Neural crest cell (in vitro differentiated cells): ENCODE results near the gene DDX41. TPM values are rescaled to one million over a fixed set of nuclear protein-coding genes. Genes with fewer than 3 reads are reported as not detected.

ENCODE experiments used
- DNase-seq: peaks from one replicate; pipeline ENCODE4 v3.0.0; 2021; ENCODE audit warnings: low read depth, mixed read lengths, low spot score
- H3K27ac Mint-ChIP-seq: one replicate; pipeline ENCODE4 v1.8.0; 2021; ENCODE audit warnings: mild to moderate bottlenecking, mixed read lengths; ENCODE audit not compliant: unreplicated experiment
- H3K27me3 Mint-ChIP-seq: 2 replicates; pipeline ENCODE4 v1.8.0; 2021; ENCODE audit warnings: low read depth, mild to moderate bottlenecking, mixed read lengths
- H3K36me3 Mint-ChIP-seq: 2 replicates; pipeline ENCODE4 v1.8.0; 2021; ENCODE audit warnings: low read depth, mild to moderate bottlenecking, mixed read lengths
- H3K4me1 Mint-ChIP-seq: 2 replicates; pipeline ENCODE4 v1.8.0; 2021; ENCODE audit warnings: mixed read lengths
- H3K4me3 Mint-ChIP-seq: one replicate; pipeline ENCODE4 v1.8.0; 2021; ENCODE audit warnings: mild to moderate bottlenecking, mixed read lengths
- H3K9me3 Mint-ChIP-seq: 2 replicates; pipeline ENCODE4 v1.8.0; 2021; ENCODE audit warnings: mixed read lengths
- CTCF ChIP-seq: fragments of 200-600 bp; sonication (generic); conservative IDR thresholded peaks from 2 replicates; pipeline ENCODE4 v1.5.0; 2021; ENCODE audit warnings: antibody characterized with exemption, mild to moderate bottlenecking
- total RNA-seq: library from RNA; stranded (reverse); gene quantifications from 2 replicates; pipeline ENCODE4 v1.2.1, GENCODE V29; 2021

The DDX41 gene
- total RNA-seq, 1 donor from 2014 or later: 130 TPM

GRCh38 chr5:177529247-177530203, 12.8 kb upstream of the DDX41 start:
- H3K27ac Mint-ChIP-seq: no peak overlapping the region
- no peak for TF ChIP-seq CTCF
- no peak overlapping the region for H3K4me3 Mint-ChIP-seq

GRCh38 chr5:177528631-177529030, 11.9 kb upstream of the DDX41 start:
- H3K36me3 Mint-ChIP-seq: peaks cover 10% of the 10 kb centered on the region
- H3K4me3 Mint-ChIP-seq: no peak overlapping the region
- DNase-seq: no peak
- H3K27ac Mint-ChIP-seq: no peak overlapping the region
- no peaks in the 10 kb centered on the region for H3K9me3 Mint-ChIP-seq
- H3K27me3 Mint-ChIP-seq: no peaks in the 10 kb centered on the region
- no peak for TF ChIP-seq CTCF
- no peaks in the 10 kb centered on the region for H3K4me1 Mint-ChIP-seq

More at GRCh38 chr5:177529247-177530203, 12.8 kb upstream of the DDX41 start:
- Mint-ChIP-seq H3K27me3 (no peaks in the 10 kb centered on the region), H3K36me3 (peaks cover 10% of the 10 kb centered on the region), H3K4me1 (no peaks in the 10 kb centered on the region), H3K9me3 (no peaks in the 10 kb centered on the region)
- no peak for DNase-seq

DNA sequence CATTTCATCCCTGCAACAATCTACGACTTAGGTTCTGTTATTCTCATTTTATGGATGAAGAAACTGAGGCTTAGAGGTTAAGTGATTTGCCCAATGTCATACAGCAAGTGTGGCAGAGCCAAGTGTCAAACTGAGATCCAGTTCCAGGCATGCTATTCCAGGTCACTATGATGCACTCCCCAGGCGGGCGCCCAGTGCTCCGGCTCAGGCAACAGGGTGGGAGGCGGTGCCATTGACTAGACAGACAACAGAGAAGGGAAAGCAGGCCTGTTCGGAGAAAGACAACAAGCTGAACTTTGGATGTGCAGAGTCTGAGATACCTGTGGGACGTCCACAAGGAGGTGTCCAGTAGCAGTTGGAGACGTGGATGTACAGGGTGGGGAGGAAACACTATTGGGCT, 10.8 kb upstream of the DDX41 start:
- Mint-ChIP-seq H3K4me3 (no peak overlapping the region), H3K4me1 (no peaks in the 10 kb centered on the region), H3K27ac (no peak overlapping the region), H3K9me3 (no peaks in the 10 kb centered on the region), H3K27me3 (no peaks in the 10 kb centered on the region), H3K36me3 (peaks cover 10% of the 10 kb centered on the region)
- no peak for TF ChIP-seq CTCF
- no peak for DNase-seq

- no peak for TF ChIP-seq CTCF
- no peak for DNase-seq
- no peak overlapping the region for H3K27ac Mint-ChIP-seq
- H3K9me3 Mint-ChIP-seq: no peaks in the 10 kb centered on the region
- H3K4me3 Mint-ChIP-seq: no peak overlapping the region
- H3K27me3 Mint-ChIP-seq: no peaks in the 10 kb centered on the region
- no peaks in the 10 kb centered on the region for H3K4me1 Mint-ChIP-seq
- peaks cover 10% of the 10 kb centered on the region for H3K36me3 Mint-ChIP-seq
These were observed 10.0 kb upstream of the DDX41 start for GRCh38 chr5:177526791-177527190.

- H3K27ac Mint-ChIP-seq: no peak overlapping the region
- no peaks in the 10 kb centered on the region for H3K4me1 Mint-ChIP-seq
- peaks cover 13% of the 10 kb centered on the region for H3K36me3 Mint-ChIP-seq
- no peaks in the 10 kb centered on the region for H3K9me3 Mint-ChIP-seq
- no peak for DNase-seq
- H3K27me3 Mint-ChIP-seq: no peaks in the 10 kb centered on the region
- no peak overlapping the region for H3K4me3 Mint-ChIP-seq
- no peak for TF ChIP-seq CTCF
These were observed 9.4 kb upstream of the DDX41 start for GRCh38 chr5:177526191-177526590.
